Duodenal mucosa (tissue), 2 donors: ENCODE measurements around the gene ANG.
"Not testable (repeated sequence)": the region's sequence is repeated elsewhere in the genome, so short reads cannot be mapped to it uniquely, and the experiment has no call there.

Source experiments
- H3K27ac ChIP-seq: one replicate; pipeline ENCODE4 v1.7.0; 2013; ENCODE audit warnings: low read depth, low read length
- H3K27me3 ChIP-seq, 2 donors: one replicate each; pipeline ENCODE4 v1.7.0; 2013; ENCODE audit warnings: low read length in 2 of 2, control low read depth in 1 of 2; ENCODE audit not compliant: insufficient read depth in 2 of 2, control insufficient read depth in 1 of 2
- H3K36me3 ChIP-seq, 2 donors: one replicate each; pipeline ENCODE4 v1.7.0; 2013; ENCODE audit warnings: low read length in 2 of 2, control low read depth in 1 of 2; ENCODE audit not compliant: insufficient read depth in 2 of 2, control insufficient read depth in 1 of 2
- H3K4me1 ChIP-seq, 2 donors: one replicate each; pipeline ENCODE4 v1.7.0; 2013; ENCODE audit warnings: low read length in 2 of 2, control low read depth in 1 of 2; ENCODE audit not compliant: insufficient read depth in 2 of 2, control insufficient read depth in 1 of 2
- H3K4me3 ChIP-seq, 2 donors: one replicate each; pipeline ENCODE4 v1.7.0; 2013; ENCODE audit warnings: low read length in 2 of 2, low read depth in 1 of 2
- H3K9ac ChIP-seq, 2 donors: one replicate each; pipeline ENCODE4 v1.7.0; 2013; ENCODE audit warnings: low read length in 2 of 2, low read depth in 1 of 2
- H3K9me3 ChIP-seq, 2 donors: one replicate each; pipeline ENCODE4 v1.7.0; 2013; ENCODE audit warnings: low read length in 2 of 2, control low read depth in 1 of 2; ENCODE audit not compliant: control insufficient read depth in 1 of 2

The ANG gene

GRCh38 chr14:20657216-20658211, 31.1 kb upstream of the ANG start:
- Histone ChIP-seq H3K4me1 (peaks cover 32 to 34% of the 10 kb centered on the region in 2 donors), H3K27me3 (peaks cover 14 to 24% of the 10 kb centered on the region in 2 donors), H3K4me3 (no peak overlapping the region), H3K27ac (no peak overlapping the region), H3K36me3 (no peaks in the 10 kb centered on the region), H3K9ac (no peak overlapping the region), H3K9me3 (no peaks in the 10 kb centered on the region)

GRCh38 chr14:20658246-20658645, 30.3 kb upstream of the ANG start:
- no peak overlapping the region for H3K27ac ChIP-seq
- H3K9ac ChIP-seq: no peak overlapping the region
- H3K36me3 ChIP-seq: no peaks in the 10 kb centered on the region
- peaks cover 32 to 38% of the 10 kb centered on the region in 2 donors for H3K4me1 ChIP-seq
- H3K27me3 ChIP-seq: peaks cover 14 to 17% of the 10 kb centered on the region in 2 donors
- H3K9me3 ChIP-seq: no peaks in the 10 kb centered on the region
- H3K4me3 ChIP-seq: no peak overlapping the region

GRCh38 chr14:20659336-20659735, 29.2 kb upstream of the ANG start:
- Histone ChIP-seq H3K27ac (no peak overlapping the region), H3K4me3 (no peak overlapping the region), H3K4me1 (peaks cover 32 to 43% of the 10 kb centered on the region in 2 donors), H3K27me3 (peaks cover 8 to 11% of the 10 kb centered on the region in 2 donors), H3K9me3 (no peaks in the 10 kb centered on the region), H3K9ac (peak overlapping the region in 1 of 2 donors; percentile 15), H3K36me3 (no peaks in the 10 kb centered on the region)

DNA sequence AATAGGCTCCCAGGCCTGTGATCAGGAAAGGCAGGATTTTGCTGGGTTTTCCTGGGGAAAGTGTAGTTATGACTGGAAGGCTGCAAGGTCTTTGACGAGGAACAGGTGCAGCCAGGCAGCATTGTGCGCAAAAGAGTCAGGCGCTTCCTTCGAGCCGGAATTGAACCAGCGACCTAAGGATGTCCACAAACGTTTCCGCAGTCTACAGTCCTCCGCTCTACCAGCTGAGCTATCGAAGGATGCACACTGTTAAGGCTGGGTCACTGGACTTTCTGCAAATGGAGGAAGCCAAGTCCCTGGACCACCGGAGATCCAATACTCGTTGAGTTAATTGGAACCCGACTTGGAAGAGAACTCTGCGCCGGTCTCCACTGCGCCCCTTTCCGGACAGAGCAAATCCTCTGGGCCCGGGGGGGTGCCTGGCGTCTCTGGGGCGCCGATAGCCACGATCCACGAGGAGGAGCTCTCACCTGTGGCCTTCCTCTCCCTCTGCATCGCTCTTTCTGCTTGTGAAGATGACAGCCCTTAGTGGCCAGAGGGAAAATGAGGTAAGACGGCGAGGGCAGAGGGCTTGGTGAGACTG, 28.7 kb upstream of the ANG start:
- H3K27ac ChIP-seq: no peak overlapping the region
- no peak overlapping the region for H3K4me3 ChIP-seq
- no peaks in the 10 kb centered on the region for H3K9me3 ChIP-seq
- H3K27me3 ChIP-seq: peaks cover 8 to 11% of the 10 kb centered on the region in 2 donors
- peak overlapping the region in 1 of 2 donors; percentile 15 for H3K9ac ChIP-seq
- no peaks in the 10 kb centered on the region for H3K36me3 ChIP-seq
- H3K4me1 ChIP-seq: peaks cover 32 to 43% of the 10 kb centered on the region in 2 donors

DNA sequence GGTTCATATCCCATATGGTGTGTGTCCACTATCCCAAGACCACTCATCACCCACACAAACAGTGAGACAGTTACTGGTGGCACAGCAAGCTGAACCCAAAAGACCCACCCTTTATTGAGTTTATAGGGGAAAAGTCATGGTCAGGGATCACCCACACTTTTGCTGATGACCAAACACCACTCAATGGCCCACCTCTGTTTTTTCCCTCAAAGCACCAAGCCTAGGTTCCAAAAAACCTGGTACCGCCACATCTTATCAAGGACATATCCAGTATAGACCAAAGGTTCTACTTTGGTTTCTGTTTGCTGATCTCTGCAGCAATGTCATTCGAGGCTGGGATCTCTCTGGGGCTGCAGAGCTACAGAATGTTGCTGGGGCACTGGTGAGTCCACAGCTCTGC, 27.4 kb upstream of the ANG start:
- Histone ChIP-seq H3K36me3 (no peaks in the 10 kb centered on the region), H3K9ac (no peak overlapping the region), H3K9me3 (no peaks in the 10 kb centered on the region), H3K4me1 (peaks cover 32 to 43% of the 10 kb centered on the region in 2 donors), H3K4me3 (no peak overlapping the region), H3K27me3 (peaks cover 2 to 4% of the 10 kb centered on the region in 2 donors), H3K27ac (no peak overlapping the region)

- Histone ChIP-seq H3K36me3 (no peaks in the 10 kb centered on the region), H3K9ac (no peak overlapping the region), H3K27ac (no peak overlapping the region), H3K9me3 (no peaks in the 10 kb centered on the region), H3K4me3 (peak overlapping the region; percentile 58 to 63), H3K27me3 (no peaks in the 10 kb centered on the region), H3K4me1 (peaks cover 24 to 36% of the 10 kb centered on the region in 2 donors)
Observed at GRCh38 chr14:20662968-20663732, 25.4 kb upstream of the ANG start.

DNA sequence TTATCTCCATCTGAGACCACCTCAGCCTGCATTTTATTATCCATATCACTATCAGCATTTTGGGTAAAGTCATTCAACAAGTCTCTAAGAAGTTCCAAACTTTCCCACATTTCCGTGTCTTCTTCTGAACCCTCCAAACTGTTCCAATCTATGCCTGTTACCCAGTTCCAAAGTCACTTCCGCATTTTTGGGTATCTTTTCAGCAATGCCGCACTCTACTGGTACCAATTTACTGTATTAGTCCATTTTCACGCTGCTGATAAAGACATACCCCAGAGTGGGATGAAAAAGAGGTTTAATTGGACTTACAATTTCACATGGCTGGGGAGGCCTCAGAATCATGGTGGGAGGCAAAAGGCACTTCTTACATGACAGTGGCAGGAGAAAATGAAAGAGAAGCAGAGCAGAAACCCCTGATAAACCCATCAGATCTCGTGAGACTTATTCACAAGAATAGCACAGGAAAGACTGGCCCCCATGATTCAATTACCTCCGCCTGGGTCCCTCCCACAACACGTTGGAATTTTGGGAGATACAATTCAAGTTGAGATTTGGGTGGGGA, 22.1 kb upstream of the ANG start:
- H3K27ac ChIP-seq, H3K36me3 ChIP-seq, H3K4me3 ChIP-seq, H3K9ac ChIP-seq, H3K27me3 ChIP-seq, H3K9me3 ChIP-seq: not testable (repeated sequence)
- H3K4me1 ChIP-seq: peaks cover 1 to 17% of the 10 kb centered on the region in 2 donors

- no peak overlapping the region for H3K4me3 ChIP-seq
- no peaks in the 10 kb centered on the region for H3K36me3 ChIP-seq
- no peaks in the 10 kb centered on the region for H3K9me3 ChIP-seq
- no peak overlapping the region for H3K9ac ChIP-seq
- H3K27me3 ChIP-seq: no peaks in the 10 kb centered on the region
- peaks cover 0 to 8% of the 10 kb centered on the region in 2 donors for H3K4me1 ChIP-seq
- no peak overlapping the region for H3K27ac ChIP-seq
Observed at GRCh38 chr14:20667957-20668356, 20.6 kb upstream of the ANG start.

- Histone ChIP-seq H3K4me1 (no peaks in the 10 kb centered on the region), H3K27ac (no peak overlapping the region), H3K4me3 (no peak overlapping the region), H3K27me3 (no peaks in the 10 kb centered on the region), H3K9me3 (no peaks in the 10 kb centered on the region), H3K36me3 (no peaks in the 10 kb centered on the region), H3K9ac (no peak overlapping the region)
Observed at GRCh38 chr14:20668969-20669368, 19.6 kb upstream of the ANG start.
